Cardiac fibroblast (primary cell): ENCODE measurements around the gene ARHGEF11.

Experiments
- DNase-seq, 2 donors: peaks; one replicate each; pipeline versions ENCODE4 v3.0.0 to v3.0.0-alpha.2; 2010; ENCODE audit warnings: low read depth in 2 of 2
- H3K4me3 ChIP-seq, 2 donors: replicated peaks in 1 of 2; 1 replicate in 1 of 2; 2 replicates in 1 of 2; pipeline ENCODE4 v1.5.1; 2011; ENCODE audit warnings: low read depth in 2 of 2, low read length in 2 of 2, mild to moderate bottlenecking in 2 of 2, moderate library complexity in 1 of 2
- TF ChIP-seq, protein P1 (sequence below): IDR thresholded peaks from one replicate; pipeline ENCODE4 v1.5.1; 2011; ENCODE audit warnings: low read depth, mild to moderate bottlenecking, low read length, inconsistent platforms

The ARHGEF11 gene

DNA sequence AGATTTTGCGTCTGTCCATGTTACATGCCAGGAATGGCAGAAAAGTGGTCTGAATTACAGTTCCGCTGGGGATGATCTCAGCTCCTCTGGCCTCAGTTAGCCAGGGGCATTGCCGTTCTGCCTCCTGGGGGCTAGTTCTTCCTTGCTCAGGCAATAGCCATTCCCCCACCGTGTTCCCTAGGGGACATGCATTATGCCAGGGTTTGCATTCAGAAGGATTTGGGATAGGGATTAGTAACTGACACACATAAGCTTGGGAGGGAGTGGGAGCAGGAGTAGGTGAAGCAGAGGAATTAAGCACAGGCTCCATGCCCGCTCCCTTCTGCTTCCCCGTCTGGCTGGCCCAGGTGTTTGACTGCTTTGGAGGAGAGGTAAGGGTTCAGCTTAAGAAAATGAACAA lies 112.4 kb downstream of the ARHGEF11 start:
- TF ChIP-seq, protein P1, sequence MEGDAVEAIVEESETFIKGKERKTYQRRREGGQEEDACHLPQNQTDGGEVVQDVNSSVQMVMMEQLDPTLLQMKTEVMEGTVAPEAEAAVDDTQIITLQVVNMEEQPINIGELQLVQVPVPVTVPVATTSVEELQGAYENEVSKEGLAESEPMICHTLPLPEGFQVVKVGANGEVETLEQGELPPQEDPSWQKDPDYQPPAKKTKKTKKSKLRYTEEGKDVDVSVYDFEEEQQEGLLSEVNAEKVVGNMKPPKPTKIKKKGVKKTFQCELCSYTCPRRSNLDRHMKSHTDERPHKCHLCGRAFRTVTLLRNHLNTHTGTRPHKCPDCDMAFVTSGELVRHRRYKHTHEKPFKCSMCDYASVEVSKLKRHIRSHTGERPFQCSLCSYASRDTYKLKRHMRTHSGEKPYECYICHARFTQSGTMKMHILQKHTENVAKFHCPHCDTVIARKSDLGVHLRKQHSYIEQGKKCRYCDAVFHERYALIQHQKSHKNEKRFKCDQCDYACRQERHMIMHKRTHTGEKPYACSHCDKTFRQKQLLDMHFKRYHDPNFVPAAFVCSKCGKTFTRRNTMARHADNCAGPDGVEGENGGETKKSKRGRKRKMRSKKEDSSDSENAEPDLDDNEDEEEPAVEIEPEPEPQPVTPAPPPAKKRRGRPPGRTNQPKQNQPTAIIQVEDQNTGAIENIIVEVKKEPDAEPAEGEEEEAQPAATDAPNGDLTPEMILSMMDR, result no peak
- H3K4me3 ChIP-seq, result no peak overlapping the region
- no peak for DNase-seq

DNA sequence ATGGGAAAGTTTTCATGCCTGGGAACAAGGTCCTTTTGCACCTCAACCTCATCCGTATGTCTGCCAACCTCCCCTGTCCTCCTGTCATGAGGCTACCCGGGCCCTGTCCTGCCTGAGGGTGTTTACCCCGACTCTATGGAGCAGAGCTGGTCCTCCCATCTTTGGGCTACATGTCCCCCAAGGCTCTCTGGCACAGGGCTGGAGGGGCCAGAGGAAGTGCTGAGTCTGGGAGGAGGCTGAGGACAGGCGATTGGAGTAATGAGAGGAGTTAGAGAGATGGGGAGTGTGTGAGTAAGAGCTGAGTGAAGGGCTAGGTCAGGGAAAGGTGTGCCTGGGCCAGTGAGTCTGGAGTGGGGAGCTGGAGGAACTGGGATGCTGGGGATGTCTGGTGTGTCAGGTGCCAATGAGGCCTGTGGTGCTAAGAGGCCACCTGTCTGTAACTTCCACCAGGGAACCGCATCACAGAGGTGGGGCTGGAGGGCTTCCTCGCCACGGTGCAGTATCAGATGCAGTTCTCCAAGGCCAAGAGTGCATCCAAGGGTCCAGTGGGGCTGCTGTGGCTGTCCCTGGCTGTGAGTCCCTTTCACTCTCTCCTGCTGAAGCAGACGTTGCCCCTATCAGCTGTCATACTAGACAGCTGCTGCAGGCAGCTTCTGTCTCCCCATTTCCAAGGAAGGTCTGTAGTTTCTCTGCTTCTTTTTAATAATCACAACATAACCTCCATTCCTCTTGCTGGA lies 113.4 kb downstream of the ARHGEF11 start:
- no peak for DNase-seq
- TF ChIP-seq, protein P1, result no peak
- H3K4me3 ChIP-seq, result no peak overlapping the region

DNA sequence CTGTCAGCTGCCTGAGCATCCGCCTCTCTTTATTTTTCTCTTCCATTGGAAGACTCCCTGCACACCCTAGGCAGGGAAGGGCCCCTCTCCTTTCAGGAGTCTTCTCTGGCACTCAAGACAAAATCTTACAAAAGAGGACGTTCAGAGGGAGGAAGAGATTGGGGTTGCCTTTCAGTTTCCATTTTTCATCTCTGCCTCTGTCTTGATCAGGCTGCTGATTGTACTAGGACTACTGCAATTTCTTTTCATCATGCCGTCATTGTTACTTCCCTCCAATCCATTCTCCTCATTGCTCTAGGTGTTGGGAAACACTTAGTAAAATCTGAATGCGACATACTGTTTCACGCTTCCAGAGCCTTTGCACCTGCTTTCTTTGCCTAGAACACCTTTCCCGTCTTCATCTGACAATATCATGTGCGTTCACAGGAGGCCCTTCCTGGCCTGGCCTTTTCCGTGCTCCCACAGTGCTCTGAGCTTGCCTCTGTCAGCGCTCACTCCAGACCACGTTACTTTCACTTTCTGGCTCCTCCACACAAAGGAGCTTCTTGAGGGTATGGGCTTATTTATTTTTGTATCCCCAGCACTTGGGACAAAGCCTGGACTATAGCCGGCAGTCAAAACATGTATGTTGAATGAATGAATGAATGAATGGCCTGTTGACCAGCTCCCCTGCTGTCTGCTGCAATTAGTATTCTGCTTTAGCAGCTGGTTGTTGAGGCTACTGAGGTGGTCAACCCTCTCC lies 114.2 kb downstream of the ARHGEF11 start:
- TF ChIP-seq, protein P1, result no peak
- H3K4me3 ChIP-seq, result no peak overlapping the region

DNA sequence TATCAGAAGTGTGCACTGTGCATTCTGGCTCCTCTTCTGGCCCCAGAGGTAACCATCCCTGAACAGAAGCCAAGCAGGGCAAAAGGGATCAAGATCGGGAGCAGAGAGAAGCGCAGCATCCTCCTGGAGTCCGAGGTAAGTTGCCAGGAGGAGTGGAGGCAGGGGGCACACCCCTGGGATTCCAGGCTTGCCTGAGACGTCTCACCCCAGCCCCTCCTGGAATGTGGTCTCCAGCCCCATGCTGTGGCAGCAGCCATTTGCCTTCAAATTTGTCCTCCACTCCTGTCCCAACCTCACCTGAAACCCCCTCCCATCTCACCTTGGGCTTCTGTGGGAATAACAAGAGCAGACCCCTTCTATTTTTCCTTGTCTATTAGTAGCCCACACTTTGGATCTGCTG lies 115.1 kb downstream of the ARHGEF11 start:
- TF ChIP-seq, protein P1, result no peak
- no peak for DNase-seq
- no peak overlapping the region for H3K4me3 ChIP-seq

More for the DNA sequence above, 114.2 kb downstream of the ARHGEF11 start:
- DNase-seq, result no peak

DNA sequence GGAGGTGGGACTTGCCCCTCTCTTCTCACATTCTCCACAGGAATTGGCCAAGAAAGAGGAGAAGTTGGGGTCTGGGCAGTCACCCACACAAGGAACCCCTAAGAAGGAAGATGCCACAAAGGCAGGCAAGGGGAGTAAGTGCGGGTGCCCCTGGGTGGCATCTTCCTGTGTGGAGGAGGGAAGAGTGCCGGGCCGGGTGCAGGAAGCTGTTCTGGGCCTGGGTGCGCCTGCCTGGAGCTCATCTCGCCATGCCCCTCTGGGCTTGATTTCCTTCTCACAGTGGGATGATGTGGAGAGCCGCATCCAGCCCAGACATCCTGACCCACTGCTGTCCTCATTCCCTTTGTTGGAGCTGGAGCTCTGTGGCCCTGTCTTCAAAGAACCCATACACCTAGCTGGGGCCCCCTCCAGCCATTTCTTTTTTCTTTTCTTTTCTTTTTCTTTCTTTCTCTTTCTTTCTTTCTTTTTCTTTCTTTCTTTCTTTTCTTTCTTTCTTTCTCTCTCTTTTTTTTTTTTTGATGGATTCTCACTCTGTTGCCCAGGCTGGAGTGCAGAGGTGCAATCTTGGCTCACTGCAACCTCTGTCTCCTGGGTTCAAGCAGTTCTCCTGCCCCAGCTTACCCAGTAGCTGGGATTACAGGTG lies 115.8 kb downstream of the ARHGEF11 start:
- no peak for DNase-seq
- TF ChIP-seq, protein P1, result no peak
- H3K4me3 ChIP-seq, result no peak overlapping the region

DNA sequence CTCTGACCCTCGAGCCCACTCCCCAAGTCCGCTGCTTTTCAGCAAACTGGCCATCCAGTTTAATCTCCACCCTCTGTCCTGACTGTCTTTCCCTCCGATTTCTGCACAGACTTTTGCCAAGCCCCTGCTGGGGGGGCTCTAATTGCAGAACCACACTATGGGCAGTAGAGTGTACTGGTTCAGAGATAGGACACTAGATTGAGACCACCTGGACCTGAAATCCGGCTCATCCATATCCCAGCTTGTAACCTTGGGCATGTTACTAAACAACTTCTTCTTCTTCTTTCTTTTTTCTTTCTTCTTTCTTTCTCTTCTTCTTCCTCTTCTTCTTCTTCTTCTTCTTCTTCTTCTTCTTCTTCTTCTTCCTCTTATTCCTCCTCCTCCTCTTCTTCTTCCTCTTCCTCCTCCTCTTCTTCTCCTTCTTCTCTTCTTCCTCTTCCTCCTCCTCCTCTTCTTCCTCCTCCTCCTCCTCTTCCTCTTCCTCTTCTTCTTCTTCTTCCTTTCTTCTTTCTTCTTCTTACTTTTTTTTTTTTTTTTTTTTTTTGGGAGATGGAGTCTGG lies 117.4 kb downstream of the ARHGEF11 start:
- DNase-seq, result no peak
- TF ChIP-seq, protein P1, result no peak
- no peak overlapping the region for H3K4me3 ChIP-seq
